Measurements from ENCODE around the gene GPNMB. TPM values are rescaled to one million over a fixed set of nuclear protein-coding genes. Genes with fewer than 3 reads are reported as not detected.

GPNMB gene
- total and polyA plus RNA-seq, 2 of the 13 experiments (the other 11 are each of a cell fraction or from before 2014, with no cell fraction given), result 1.1 to 1.6 TPM

DNA sequence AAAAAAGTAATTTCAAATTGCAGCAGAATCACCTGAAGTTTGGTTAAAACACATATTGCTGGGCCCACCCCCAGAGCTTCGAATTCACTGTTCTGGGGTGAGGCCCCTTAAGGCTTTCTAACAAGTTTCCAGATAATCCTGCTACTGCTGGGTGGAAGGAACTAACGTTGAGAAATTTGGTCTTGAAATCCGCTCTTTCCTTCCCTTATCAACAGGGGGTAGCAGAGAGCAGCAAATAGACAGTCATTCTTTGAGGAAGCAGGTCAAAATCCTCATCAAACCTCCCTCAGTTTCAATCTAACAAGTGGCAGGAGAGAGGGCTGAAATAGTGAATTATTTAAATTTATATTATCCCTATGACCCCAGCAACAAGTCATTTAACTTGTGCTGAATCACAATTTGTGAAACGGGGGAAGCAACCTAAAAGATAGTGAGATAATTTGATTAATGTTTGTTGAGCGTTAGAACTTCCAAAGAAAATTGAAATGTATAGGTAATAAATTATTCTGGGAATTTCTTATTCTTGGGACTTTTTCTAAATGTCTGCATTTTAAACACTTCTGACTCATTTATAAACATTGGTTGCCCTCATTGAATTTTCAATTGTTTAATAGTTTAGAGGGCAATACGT is 30.9 kb downstream of the GPNMB start (continued):
- TF ChIP-seq, protein P1, sequence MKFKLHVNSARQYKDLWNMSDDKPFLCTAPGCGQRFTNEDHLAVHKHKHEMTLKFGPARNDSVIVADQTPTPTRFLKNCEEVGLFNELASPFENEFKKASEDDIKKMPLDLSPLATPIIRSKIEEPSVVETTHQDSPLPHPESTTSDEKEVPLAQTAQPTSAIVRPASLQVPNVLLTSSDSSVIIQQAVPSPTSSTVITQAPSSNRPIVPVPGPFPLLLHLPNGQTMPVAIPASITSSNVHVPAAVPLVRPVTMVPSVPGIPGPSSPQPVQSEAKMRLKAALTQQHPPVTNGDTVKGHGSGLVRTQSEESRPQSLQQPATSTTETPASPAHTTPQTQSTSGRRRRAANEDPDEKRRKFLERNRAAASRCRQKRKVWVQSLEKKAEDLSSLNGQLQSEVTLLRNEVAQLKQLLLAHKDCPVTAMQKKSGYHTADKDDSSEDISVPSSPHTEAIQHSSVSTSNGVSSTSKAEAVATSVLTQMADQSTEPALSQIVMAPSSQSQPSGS (CRISPR knock-in tag; IDR thresholded peaks at IDR 0.05), result 0 out of 2 replicates have a peak, but pooled peaks have one; percentile 35
- no peak for TF ChIP-seq CAMTA2 (CRISPR knock-in tag; IDR thresholded peaks at IDR 0.05; ENCODE audit: borderline replicate concordance)
- peak; percentile 61; the same call in 1 of the 2 replicates for TF ChIP-seq ERF (CRISPR knock-in tag; IDR thresholded peaks at IDR 0.05)
- TF ChIP-seq RARA (CRISPR knock-in tag; IDR thresholded peaks at IDR 0.05), result no peak
- TF ChIP-seq ELF3 (CRISPR knock-in tag; IDR thresholded peaks at IDR 0.05), result peak; percentile 66; the same call in 1 of the 2 replicates
- TF ChIP-seq, protein P2, sequence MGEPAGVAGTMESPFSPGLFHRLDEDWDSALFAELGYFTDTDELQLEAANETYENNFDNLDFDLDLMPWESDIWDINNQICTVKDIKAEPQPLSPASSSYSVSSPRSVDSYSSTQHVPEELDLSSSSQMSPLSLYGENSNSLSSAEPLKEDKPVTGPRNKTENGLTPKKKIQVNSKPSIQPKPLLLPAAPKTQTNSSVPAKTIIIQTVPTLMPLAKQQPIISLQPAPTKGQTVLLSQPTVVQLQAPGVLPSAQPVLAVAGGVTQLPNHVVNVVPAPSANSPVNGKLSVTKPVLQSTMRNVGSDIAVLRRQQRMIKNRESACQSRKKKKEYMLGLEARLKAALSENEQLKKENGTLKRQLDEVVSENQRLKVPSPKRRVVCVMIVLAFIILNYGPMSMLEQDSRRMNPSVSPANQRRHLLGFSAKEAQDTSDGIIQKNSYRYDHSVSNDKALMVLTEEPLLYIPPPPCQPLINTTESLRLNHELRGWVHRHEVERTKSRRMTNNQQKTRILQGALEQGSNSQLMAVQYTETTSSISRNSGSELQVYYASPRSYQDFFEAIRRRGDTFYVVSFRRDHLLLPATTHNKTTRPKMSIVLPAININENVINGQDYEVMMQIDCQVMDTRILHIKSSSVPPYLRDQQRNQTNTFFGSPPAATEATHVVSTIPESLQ (CRISPR knock-in tag; conservative IDR thresholded peaks at IDR 0.05), result no peak
- TF ChIP-seq, protein P3, sequence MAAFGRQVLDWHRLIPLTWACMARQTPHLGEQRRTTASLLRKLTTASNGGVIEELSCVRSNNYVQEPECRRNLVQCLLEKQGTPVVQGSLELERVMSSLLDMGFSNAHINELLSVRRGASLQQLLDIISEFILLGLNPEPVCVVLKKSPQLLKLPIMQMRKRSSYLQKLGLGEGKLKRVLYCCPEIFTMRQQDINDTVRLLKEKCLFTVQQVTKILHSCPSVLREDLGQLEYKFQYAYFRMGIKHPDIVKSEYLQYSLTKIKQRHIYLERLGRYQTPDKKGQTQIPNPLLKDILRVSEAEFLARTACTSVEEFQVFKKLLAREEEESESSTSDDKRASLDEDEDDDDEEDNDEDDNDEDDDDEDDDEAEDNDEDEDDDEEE (CRISPR knock-in tag; IDR thresholded peaks at IDR 0.05), result no peak
- TF ChIP-seq XRCC5 (optimal IDR thresholded peaks at IDR 0.05; ENCODE audit: low read length), result no peak
- no peak for TF ChIP-seq TEAD2 (CRISPR knock-in tag; IDR thresholded peaks at IDR 0.05)
- no peak for TF ChIP-seq SUZ12 (IDR thresholded peaks at IDR 0.05; ENCODE audit: low read depth, low read length)
- TF ChIP-seq POLR2AphosphoS5 (IDR thresholded peaks at IDR 0.05; ENCODE audit: low read depth, low read length), result no peak
- TF ChIP-seq ZFAT (CRISPR knock-in tag; conservative IDR thresholded peaks at IDR 0.05), result no peak
- no peak for TF ChIP-seq CCAR2 (optimal IDR thresholded peaks at IDR 0.05; ENCODE audit: low read depth, low read length)
- no peak for TF ChIP-seq KMT2B (CRISPR knock-in tag; IDR thresholded peaks at IDR 0.05)
- TF ChIP-seq, protein P4, sequence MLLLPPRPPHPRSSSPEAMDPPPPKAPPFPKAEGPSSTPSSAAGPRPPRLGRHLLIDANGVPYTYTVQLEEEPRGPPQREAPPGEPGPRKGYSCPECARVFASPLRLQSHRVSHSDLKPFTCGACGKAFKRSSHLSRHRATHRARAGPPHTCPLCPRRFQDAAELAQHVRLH (CRISPR knock-in tag; IDR thresholded peaks at IDR 0.05; ENCODE audit: borderline replicate concordance, low read depth), result no peak
- TF ChIP-seq, protein P5, sequence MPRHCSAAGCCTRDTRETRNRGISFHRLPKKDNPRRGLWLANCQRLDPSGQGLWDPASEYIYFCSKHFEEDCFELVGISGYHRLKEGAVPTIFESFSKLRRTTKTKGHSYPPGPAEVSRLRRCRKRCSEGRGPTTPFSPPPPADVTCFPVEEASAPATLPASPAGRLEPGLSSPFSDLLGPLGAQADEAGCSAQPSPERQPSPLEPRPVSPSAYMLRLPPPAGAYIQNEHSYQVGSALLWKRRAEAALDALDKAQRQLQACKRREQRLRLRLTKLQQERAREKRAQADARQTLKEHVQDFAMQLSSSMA (CRISPR knock-in tag; IDR thresholded peaks at IDR 0.05), result no peak
- TF ChIP-seq MBNL3 (CRISPR knock-in tag; conservative IDR thresholded peaks at IDR 0.05), result no peak
- TF ChIP-seq CREM (IDR thresholded peaks at IDR 0.05), result no peak; the same call in 1 of the 2 replicates
- no peak for TF ChIP-seq CREM (CRISPR knock-in tag; IDR thresholded peaks at IDR 0.05)
- TF ChIP-seq TCF7 (IDR thresholded peaks at IDR 0.05; ENCODE audit: low read depth), result no peak
- no peak for TF ChIP-seq TMF1 (CRISPR knock-in tag; IDR thresholded peaks at IDR 0.05; ENCODE audit: low read depth)
- TF ChIP-seq ZNF451 (CRISPR knock-in tag; IDR thresholded peaks at IDR 0.05), result no peak
- TF ChIP-seq, protein P6, sequence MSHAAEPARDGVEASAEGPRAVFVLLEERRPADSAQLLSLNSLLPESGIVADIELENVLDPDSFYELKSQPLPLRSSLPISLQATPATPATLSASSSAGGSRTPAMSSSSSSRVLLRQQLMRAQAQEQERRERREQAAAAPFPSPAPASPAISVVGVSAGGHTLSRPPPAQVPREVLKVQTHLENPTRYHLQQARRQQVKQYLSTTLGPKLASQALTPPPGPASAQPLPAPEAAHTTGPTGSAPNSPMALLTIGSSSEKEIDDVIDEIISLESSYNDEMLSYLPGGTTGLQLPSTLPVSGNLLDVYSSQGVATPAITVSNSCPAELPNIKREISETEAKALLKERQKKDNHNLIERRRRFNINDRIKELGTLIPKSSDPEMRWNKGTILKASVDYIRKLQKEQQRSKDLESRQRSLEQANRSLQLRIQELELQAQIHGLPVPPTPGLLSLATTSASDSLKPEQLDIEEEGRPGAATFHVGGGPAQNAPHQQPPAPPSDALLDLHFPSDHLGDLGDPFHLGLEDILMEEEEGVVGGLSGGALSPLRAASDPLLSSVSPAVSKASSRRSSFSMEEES (CRISPR knock-in tag; IDR thresholded peaks at IDR 0.05), result no peak

Data from HepG2 (cell line).